ENCODE measurements around the gene FBXL15.

GRCh38 chr10:102389894-102390293 lies 30.7 kb upstream of the FBXL15 start:
- TF ChIP-seq CTCF (IDR thresholded peaks at IDR 0.05; ENCODE audit: low read length): no peak
- no peak for TF ChIP-seq EZH2 (optimal IDR thresholded peaks at IDR 0.05; ENCODE audit: low read depth, low read length)
